Vein endothelial cell (primary cell): ENCODE results near the gene ENPP1. TPM values are rescaled to one million over a fixed set of nuclear protein-coding genes. Genes with fewer than 3 reads are reported as not detected.

Experiments
- small RNA-seq: library from RNA; depleted of rRNA; stranded (forward); fragments of <200 nt; gene quantifications from one replicate; pipeline ENCODE3, GENCODE V24; 2012
- total RNA-seq: library from RNA; depleted of rRNA; stranded (reverse); fragments of >200 nt; gene quantifications from 2 replicates; pipeline ENCODE4 v1.2.3, GENCODE V29; 2012

ENPP1 gene
- 0.65 and 1.1 TPM in 2 replicates for total RNA-seq

DNA sequence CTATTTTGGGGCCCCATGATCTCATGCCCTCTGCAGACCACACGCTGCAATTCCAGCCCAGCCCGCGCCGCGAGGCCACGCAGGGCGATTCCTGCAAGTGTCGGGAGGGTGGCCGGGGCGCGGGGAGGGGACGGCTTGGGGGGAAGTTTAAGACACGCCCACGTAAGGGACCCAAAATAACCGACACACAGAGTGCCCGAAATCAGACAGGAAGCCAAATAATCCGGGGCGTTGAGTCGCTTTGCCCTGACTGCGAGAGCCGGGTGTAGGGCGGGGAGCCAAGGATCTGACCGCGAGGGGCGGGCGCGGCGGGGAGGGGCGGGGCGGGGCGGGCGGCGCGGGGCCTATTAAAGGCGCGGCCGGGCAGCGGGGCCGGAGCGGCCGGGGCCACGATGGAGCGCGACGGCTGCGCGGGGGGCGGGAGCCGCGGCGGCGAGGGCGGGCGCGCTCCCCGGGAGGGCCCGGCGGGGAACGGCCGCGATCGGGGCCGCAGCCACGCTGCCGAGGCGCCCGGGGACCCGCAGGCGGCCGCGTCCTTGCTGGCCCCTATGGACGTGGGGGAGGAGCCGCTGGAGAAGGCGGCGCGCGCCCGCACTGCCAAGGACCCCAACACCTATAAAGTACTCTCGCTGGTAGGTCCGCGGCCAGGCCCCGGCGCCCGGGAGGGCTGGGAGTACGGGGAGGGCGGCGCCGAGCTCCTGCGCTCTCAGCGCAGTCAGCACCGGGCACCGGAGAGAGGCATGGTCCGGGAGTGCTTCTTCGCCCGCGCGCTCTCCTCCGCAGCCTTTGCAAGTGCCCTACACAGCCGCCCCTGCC is at the start of gene ENPP1:
Gene ENPP1 (plus strand): TSS at position 377 of the 816 bp plus-strand sequence. CDS start 16 bp downstream, at position 393.

Small RNA genes lying within 50 kb of the gene (small RNA-seq; reads per million reads assigned to genes)
- gene MIR548H5 (not detected), gene SELENOKP2 (not detected)

Other genes starting within 250 kb of the ENPP1 start
- not detected in 2 replicates for gene ARG1, start 234.8 kb upstream of the ENPP1 start, total RNA-seq
- 33.3 and 42.0 TPM in 2 replicates for gene MED23, start 179.8 kb upstream of the ENPP1 start, total RNA-seq
- 0.19 and 0.65 TPM in 2 replicates for gene ENPP3, start 170.7 kb upstream of the ENPP1 start, total RNA-seq
- 0.10 TPM in 1 of 2 replicates, not detected in the other for gene OR2A4, start 106.6 kb upstream of the ENPP1 start, total RNA-seq
- not detected in 2 replicates for gene CTAGE9, start 97.0 kb upstream of the ENPP1 start, total RNA-seq
- 749 and 1,026 TPM in 2 replicates for gene CCN2, start 143.4 kb downstream of the ENPP1 start, total RNA-seq